Hematopoietic multipotent progenitor cell (in vitro differentiated cells): Measurements from ENCODE around the gene PLA2G4A. TPM values are rescaled to one million over a fixed set of nuclear protein-coding genes. Genes with fewer than 3 reads are reported as not detected.

Experiments used
- DNase-seq, 3 donors: peaks; one replicate each; pipeline ENCODE4 v3.0.0-alpha.2; 2011 to 2015; ENCODE audit warnings: low read depth in 2 of 3, low spot score in 2 of 3
- total RNA-seq: library from RNA; depleted of rRNA; stranded (reverse); fragments of >200 nt; gene quantifications from one replicate; pipeline ENCODE4 v1.2.3, GENCODE V29; 2012

Gene PLA2G4A
- total RNA-seq, 1 donor: 6.5 TPM

DNA sequence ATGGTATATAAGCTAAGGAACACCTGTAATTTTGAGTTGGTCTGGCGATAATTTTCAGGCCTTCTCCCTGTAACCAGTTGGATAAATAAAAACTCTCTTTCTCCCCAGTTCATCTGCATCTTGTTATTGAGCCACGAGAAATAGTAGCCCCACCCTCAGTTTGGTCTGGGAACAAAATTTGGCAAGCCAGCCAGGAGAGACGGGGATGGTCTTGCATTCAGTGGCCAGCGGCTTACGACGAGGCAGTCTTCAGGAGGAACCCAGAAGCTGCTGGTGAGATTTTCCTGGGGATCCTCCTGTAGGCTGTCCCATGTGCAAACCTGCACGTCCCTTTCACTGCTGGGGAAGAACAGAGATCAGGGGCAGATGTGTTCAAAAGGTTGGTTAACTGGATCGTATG lies 174.6 kb downstream of the PLA2G4A start:
- DNase-seq: no peak

GRCh38 chr1:187006896-187007295 lies 178.1 kb downstream of the PLA2G4A start:
- no peak for DNase-seq

DNA sequence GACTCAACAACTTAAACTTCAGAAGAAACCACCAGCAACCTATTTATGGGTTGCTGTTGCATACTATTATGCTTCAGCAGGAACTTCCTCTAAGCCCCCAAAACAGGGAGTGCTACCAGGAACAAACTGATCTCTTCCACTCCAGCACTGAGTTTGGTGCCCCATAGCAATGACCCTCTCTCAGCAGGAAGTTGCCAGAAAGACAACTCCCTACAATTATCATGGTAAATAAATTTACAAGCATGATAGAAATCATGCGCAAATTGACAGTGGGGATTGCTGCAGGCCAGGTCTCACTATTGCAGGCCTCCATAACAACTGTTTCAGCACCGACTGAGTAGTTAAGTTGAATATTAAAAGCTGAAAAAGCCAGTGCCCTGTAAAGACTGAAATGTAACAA lies 180.6 kb downstream of the PLA2G4A start:
- DNase-seq: no peak

DNA sequence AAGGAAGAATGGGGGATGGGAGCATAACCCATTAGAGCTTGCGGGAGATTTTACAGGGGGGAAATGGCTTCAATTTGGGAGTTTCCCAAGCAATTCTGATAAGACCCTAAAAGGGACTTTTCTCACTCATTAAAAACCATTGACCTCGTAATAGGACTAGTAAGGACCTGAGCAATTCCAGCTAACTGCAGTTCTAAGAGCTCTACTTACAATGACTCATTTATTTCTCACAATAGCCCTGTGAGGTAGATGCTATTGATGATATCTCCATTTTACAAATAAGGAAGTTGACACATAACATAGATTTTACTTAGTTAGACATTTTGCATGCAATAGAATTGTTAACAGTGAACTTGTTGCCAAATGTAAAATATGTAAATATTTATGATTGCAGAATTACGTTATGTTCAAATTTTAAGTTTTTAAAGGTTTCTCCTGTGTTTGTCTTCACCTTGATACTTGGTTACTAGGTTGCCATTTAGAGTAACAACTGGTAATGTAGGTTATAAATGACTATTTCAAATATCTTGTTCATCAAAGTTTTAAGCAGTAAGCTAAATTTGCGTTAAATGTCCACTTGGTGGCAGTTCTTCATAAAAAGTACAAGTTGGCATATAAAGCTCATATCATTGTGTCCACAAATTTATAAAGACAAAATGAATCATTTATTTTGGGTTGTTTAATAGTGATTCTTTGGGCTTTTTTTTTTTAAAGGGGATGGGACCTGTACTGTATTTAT lies 182.0 kb downstream of the PLA2G4A start:
- DNase-seq: peak in 1 of 3 donors; percentile 25

DNA sequence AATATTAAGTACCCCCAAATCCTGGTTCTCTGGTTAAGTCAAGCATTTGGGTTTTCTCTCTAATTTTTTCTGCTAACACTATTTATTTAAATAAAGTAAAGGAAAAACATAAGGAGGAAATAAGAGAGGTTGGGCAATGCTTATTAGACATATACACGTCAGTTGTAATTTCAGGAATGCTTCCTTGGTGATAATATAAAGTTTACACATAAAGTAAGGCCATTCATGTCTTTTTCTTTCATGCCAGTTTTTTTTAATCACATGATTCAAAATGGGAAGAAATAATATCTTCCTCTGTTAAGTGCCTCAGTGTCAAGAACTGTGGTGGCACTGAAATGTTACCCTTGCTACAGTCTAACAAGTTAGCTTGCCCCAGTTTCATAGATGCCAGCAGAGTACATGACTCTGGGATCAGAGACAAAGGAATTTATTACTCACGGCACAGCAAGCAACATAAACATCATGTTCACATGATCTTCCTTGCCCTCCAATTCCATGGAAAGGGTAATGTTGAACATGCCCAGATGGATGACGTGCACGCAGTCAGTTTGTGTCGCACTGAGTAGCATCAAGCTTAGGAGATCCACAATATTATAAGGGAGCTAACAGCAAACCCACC lies 184.9 kb downstream of the PLA2G4A start:
- no peak for DNase-seq

GRCh38 chr1:187018291-187018690 lies 189.5 kb downstream of the PLA2G4A start:
- DNase-seq: no peak

GRCh38 chr1:187027253-187027652 lies 198.5 kb downstream of the PLA2G4A start:
- DNase-seq: no peak

- no peak for DNase-seq
Observed at GRCh38 chr1:187032316-187032981, 203.7 kb downstream of the PLA2G4A start.

DNA sequence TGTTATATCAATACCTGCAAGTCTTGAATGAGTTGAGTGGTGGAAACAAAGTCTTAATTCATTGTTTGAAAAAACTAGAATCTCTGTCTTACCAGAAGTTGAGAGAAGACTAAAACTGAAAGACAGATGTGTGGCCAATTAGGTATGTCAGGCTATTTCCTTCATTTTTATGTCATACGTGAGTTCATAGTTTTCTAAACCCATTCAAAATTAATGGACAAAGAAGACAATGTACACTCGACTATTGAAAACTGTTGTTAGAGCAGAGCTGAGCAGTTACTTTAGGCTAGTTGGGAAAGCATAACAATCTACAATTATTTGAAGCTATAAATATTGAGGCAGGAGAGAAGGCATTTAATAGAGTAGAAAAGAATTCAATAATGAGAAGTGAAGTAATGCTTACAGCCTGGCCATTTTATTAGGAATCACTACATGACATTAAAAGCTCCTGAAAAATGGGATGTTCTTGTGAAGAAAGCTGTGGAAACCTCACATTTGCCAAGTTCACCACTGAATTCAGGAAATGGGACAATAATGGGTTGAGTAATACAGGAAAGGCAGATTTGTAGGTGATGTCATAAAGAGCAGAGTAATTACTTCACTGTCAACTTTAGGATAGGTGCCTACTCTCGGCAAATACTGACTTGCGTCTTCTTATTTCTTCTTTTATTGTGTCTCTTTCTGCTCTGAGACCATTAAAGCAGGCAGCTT lies 204.4 kb downstream of the PLA2G4A start:
- DNase-seq: no peak

- DNase-seq: peak in 1 of 3 donors; percentile 45
Observed at GRCh38 chr1:187033693-187034390, 205.1 kb downstream of the PLA2G4A start.

DNA sequence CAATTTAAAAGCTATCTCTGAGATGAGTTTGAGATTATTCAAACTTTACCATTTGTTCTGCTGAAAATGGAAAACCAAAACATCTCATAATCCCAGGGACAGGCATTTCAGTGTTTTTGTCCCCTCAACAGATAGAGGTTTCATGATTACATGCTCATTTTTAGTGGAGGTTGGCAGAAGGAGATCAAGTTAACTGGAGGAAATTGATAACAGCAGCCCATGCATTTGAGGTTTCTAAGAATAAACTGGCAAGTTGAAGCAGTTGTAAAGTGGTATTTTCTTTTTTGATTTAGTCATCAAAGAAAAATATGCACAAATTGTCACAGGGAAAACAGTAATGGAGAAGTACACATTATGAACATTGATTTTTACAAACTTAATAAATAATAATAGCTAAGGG lies 205.8 kb downstream of the PLA2G4A start:
- peak in 2 of 3 donors; percentile 25 to 63 for DNase-seq

GRCh38 chr1:187037973-187038553 lies 209.3 kb downstream of the PLA2G4A start:
- no peak for DNase-seq

Other genes with a start within 250 kb of the PLA2G4A start
- gene PTGS2, start 148.5 kb upstream of the PLA2G4A start, total RNA-seq: 32.3 TPM